HCT116 (cell line): ENCODE measurements around the gene CDCP2. TPM values are rescaled to one million over a fixed set of nuclear protein-coding genes. Genes with fewer than 3 reads are reported as not detected.
"Not testable (repeated sequence)": the region's sequence is repeated elsewhere in the genome, so short reads cannot be mapped to it uniquely, and the experiment has no call there.

Experiments
- ATAC-seq: fragments of 200-7000 bp; cut with Tn5 transposase; 2 replicates; pipeline ENCODE4 v1.9.1; 2020; ENCODE audit warnings: mild to moderate bottlenecking, moderate library complexity
- BruUV-seq: library from RNA; stranded (reverse); fragments of 400-500 nt; replicated peaks from 2 replicates; lab custom pipeline; 2021; lab: Mats Ljungman, UMichigan
- CTCF ChIA-PET: fragments of 300-600 bp; sonication (Branson Sonifier 250); formaldehyde crosslinking; loops from one replicate; lab custom pipeline; 2021; ENCODE audit warnings: antibody characterized with exemption; lab: Charles Lee
- POLR2A ChIA-PET: fragments of 300-600, 350-600 bp; sonication (Branson Sonifier 250); formaldehyde crosslinking; loops from one replicate; lab custom pipeline; 2021; ENCODE audit warnings: antibody characterized with exemption; lab: Charles Lee
- RAD21 ChIA-PET, 2 experiments: fragments of 300-600 bp; sonication (Branson Sonifier 250); formaldehyde crosslinking; loops; one replicate each; lab custom pipeline; 2023; ENCODE audit warnings: low total read pairs in 2 of 2; ENCODE audit not compliant: uncharacterized antibody in 2 of 2, unreplicated experiment in 2 of 2, low non-redundant PET in 1 of 2; lab: Charles Lee
- DNase-seq: peaks from one replicate; pipeline ENCODE4 v3.0.0-alpha.2; 2010; ENCODE audit warnings: low read depth, low spot score
- H2AFZ ChIP-seq: fragments of 200-600 bp; shearing (Covaris generic), sonication (generic); 2 replicates; pipeline ENCODE4 v1.6.1; 2017; ENCODE audit warnings: low read depth, mixed run types, mixed read lengths, antibody characterized with exemption, low read length; ENCODE audit not compliant: poor library complexity, severe bottlenecking
- H3K27ac ChIP-seq: 2 replicates; pipeline ENCODE4 v1.5.1; 2012; ENCODE audit warnings: low read depth, low read length
- H3K27me3 ChIP-seq: fragments of 200-600 bp; sonication (generic); 2 replicates; pipeline ENCODE4 v1.6.1; 2016; ENCODE audit warnings: mixed run types, low read length, mixed read lengths; ENCODE audit not compliant: insufficient read depth
- H3K36me3 ChIP-seq, 2 experiments: fragments of 200-500 bp in 1 of 2; fragments of 200-600 bp in 1 of 2; sonication (Bioruptor generic) in 1 of 2; sonication (generic) in 1 of 2; 2 replicates each; pipeline versions ENCODE4 v1.5.1 to v1.6.1; 2014 to 2016; ENCODE audit warnings: low read length in 2 of 2, inconsistent platforms in 1 of 2, mixed read lengths in 1 of 2, mixed run types in 1 of 2; ENCODE audit not compliant: insufficient read depth in 2 of 2, control insufficient read depth in 1 of 2
- H3K4me1 ChIP-seq, 2 experiments: fragments of 200-600 bp in 1 of 2; sonication (generic) in 1 of 2; 2 replicates each; pipeline versions ENCODE4 v1.5.1 to v1.6.1; 2012 to 2017; ENCODE audit warnings: low read length in 2 of 2, inconsistent platforms in 1 of 2, mild to moderate bottlenecking in 1 of 2, mixed read lengths in 1 of 2, mixed run types in 1 of 2, moderate library complexity in 1 of 2; ENCODE audit not compliant: insufficient read depth in 2 of 2, control insufficient read depth in 1 of 2
- H3K4me2 ChIP-seq: fragments of 200-600 bp; sonication (generic); 2 replicates; pipeline ENCODE4 v1.6.1; 2017; ENCODE audit warnings: mixed run types, low read length, mixed read lengths
- H3K4me3 ChIP-seq, 2 experiments: fragments of 200-600 bp in 1 of 2; sonication (generic) in 1 of 2; replicated peaks in 1 of 2; 2 replicates each; pipeline ENCODE4 v1.5.1; 2011 to 2016; ENCODE audit warnings: low read length in 2 of 2, control low read depth in 1 of 2, low read depth in 1 of 2, mild to moderate bottlenecking in 1 of 2, mixed read lengths in 1 of 2, mixed run types in 1 of 2
- H3K79me2 ChIP-seq: fragments of 200-600 bp; sonication (generic); 2 replicates; pipeline ENCODE4 v1.6.1; 2017; ENCODE audit warnings: mild to moderate bottlenecking, mixed run types, low read length, moderate library complexity, mixed read lengths; ENCODE audit not compliant: insufficient read depth
- H3K9ac ChIP-seq: fragments of 200-600 bp; sonication (generic); 2 replicates; pipeline ENCODE4 v1.6.1; 2016; ENCODE audit warnings: low read length, mixed read lengths
- H3K9me2 ChIP-seq: fragments of 200-600 bp; sonication (generic), shearing (Covaris generic); 2 replicates; pipeline ENCODE4 v1.6.1; 2017; ENCODE audit warnings: mixed run types, mild to moderate bottlenecking, moderate library complexity; ENCODE audit not compliant: insufficient read depth
- H3K9me3 ChIP-seq, 2 experiments: fragments of 200-500 bp in 1 of 2; fragments of 200-600 bp in 1 of 2; sonication (Bioruptor generic) in 1 of 2; sonication (generic) in 1 of 2; 2 replicates each; pipeline ENCODE4 v1.6.1; 2014 to 2017; ENCODE audit warnings: low read length in 2 of 2, mixed read lengths in 2 of 2, inconsistent platforms in 1 of 2, low read depth in 1 of 2, mild to moderate bottlenecking in 1 of 2, mixed run types in 1 of 2, moderate library complexity in 1 of 2; ENCODE audit not compliant: control insufficient read depth in 1 of 2, insufficient read depth in 1 of 2
- H4K20me1 ChIP-seq: fragments of 200-600 bp; sonication (generic), shearing (Covaris generic); 2 replicates; pipeline ENCODE4 v1.6.1; 2017; ENCODE audit warnings: mixed run types, mild to moderate bottlenecking, moderate library complexity; ENCODE audit not compliant: insufficient read depth
- ELF1 ChIP-seq: IDR thresholded peaks from 2 replicates; pipeline ENCODE4 v1.6.1; 2012; ENCODE audit warnings: low read depth, borderline replicate concordance
- JUND ChIP-seq: IDR thresholded peaks from 2 replicates; pipeline ENCODE4 v1.6.1; 2012
- SP1 ChIP-seq: IDR thresholded peaks from 2 replicates; pipeline ENCODE4 v1.6.1; 2012; ENCODE audit warnings: low read depth
- SRF ChIP-seq: IDR thresholded peaks from 2 replicates; pipeline ENCODE4 v1.6.1; 2012; ENCODE audit warnings: low read depth
- intact Hi-C: fragments of 100-400 bp; cut with micrococcal nuclease; formaldehyde crosslinking; loops from 2 replicates; pipeline ENCODE4 v1.10.0; 2022
- total RNA-seq: library from RNA; stranded (reverse); gene quantifications from one replicate; pipeline ENCODE4 v1.2.1, GENCODE V29; 2021; ENCODE audit not compliant: unreplicated experiment
- TF ChIP-seq, protein P1 (sequence below), 3 experiments: fragments of 200-600 bp in 1 of 3; sonication (generic) in 1 of 3; IDR thresholded peaks in 2 of 3; conservative IDR thresholded peaks in 1 of 3; 2 replicates each; pipeline ENCODE4 v1.5.1; 2012 to 2017; ENCODE audit warnings: low read depth in 2 of 3, low read length in 2 of 3, antibody characterized with exemption in 1 of 3, borderline replicate concordance in 1 of 3, control low read depth in 1 of 3, mild to moderate bottlenecking in 1 of 3, mixed read lengths in 1 of 3, mixed run types in 1 of 3, moderate library complexity in 1 of 3; ENCODE audit not compliant: insufficient read depth in 1 of 3

Gene CDCP2
- total RNA-seq, 1 experiment from 2014 or later = 0.22 TPM

DNA sequence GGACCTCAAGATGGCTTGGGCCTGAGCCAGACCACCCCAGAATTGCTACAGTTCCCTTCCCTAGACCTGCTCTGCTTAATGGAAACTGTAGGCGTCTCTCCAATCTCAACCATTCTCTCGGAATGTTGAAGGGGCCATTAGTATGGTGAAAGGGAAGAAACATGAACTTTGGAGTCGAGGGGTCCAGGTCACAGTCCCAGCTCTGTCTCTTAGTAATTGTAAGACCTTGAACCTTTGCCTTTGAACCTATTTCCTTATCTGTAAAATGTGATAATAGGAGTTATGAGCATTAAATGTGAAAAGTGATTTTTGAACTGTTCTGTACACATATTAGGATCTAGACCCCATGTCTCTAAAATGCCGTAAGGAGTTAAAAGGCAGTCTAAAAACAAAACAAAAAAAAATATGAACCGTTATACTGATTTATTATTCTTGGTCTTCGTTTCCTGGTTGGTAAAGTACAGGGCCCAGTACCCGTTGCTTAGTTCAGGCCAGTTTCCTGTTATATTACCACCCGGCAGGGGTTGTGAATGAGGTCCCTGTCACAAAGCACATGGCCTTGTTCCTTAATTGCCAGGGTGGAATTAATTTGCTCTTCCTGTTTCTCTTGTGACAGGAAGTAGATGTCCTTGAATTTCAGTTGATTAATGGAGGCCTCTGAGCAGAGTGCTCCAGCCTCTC, 57.1 kb downstream of the CDCP2 start:
- Histone ChIP-seq H4K20me1 (no peaks in the 10 kb centered on the region), H2AFZ (no peak overlapping the region), H3K4me1 (no peaks in the 10 kb centered on the region), H3K9me3 (no peaks in the 10 kb centered on the region), H3K27ac (no peak overlapping the region), H3K79me2 (no peaks in the 10 kb centered on the region), H3K9ac (no peak overlapping the region), H3K4me2 (no peak overlapping the region), H3K36me3 (no peaks in the 10 kb centered on the region; a peak in 1 of 4 replicates), H3K27me3 (no peaks in the 10 kb centered on the region), H3K9me2 (no peaks in the 10 kb centered on the region), H3K4me3 (no peak overlapping the region)
- no TSS peak for BruUV-seq
- TF ChIP-seq JUND = no peak
- no peak for TF ChIP-seq SP1
- TF ChIP-seq, protein P1, sequence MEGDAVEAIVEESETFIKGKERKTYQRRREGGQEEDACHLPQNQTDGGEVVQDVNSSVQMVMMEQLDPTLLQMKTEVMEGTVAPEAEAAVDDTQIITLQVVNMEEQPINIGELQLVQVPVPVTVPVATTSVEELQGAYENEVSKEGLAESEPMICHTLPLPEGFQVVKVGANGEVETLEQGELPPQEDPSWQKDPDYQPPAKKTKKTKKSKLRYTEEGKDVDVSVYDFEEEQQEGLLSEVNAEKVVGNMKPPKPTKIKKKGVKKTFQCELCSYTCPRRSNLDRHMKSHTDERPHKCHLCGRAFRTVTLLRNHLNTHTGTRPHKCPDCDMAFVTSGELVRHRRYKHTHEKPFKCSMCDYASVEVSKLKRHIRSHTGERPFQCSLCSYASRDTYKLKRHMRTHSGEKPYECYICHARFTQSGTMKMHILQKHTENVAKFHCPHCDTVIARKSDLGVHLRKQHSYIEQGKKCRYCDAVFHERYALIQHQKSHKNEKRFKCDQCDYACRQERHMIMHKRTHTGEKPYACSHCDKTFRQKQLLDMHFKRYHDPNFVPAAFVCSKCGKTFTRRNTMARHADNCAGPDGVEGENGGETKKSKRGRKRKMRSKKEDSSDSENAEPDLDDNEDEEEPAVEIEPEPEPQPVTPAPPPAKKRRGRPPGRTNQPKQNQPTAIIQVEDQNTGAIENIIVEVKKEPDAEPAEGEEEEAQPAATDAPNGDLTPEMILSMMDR (IDR thresholded peaks at IDR 0.05 in 2 of 3, conservative IDR thresholded peaks at IDR 0.05 in 1 of 3; ENCODE audit: borderline replicate concordance in 1 of 3, insufficient read depth in 1 of 3, low read depth in 2 of 3, low read length in 2 of 3) = no peak
- no peak for TF ChIP-seq ELF1
- no peak for TF ChIP-seq SRF
- POLR2A ChIA-PET = no interaction called here
- DNase-seq (no peak), ATAC-seq (no peak)
- intact Hi-C loops = no loop called here
- CTCF ChIA-PET = no interaction called here
- RAD21 ChIA-PET = no interaction called here

DNA sequence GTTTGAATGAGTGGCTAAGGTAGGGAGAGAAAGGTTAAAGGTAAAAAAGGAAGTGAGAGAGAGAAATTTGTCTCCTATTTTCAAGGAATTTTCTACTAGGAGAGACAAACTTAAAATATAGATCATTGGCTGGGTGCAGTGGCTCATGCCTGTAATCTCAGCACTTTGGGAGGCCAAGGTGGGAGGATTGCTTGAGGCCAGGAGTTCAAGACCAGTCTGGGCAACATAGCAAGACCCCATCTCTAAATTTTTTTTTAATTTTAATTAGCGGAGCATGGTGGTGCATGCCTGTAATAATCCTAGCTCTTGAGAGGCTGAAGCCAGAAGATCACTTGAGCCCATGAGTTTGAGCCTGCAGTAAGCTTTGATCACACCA, 58.1 kb downstream of the CDCP2 start:
- H3K27me3 ChIP-seq, H3K79me2 ChIP-seq, H3K4me3 ChIP-seq, intact Hi-C loops, H2AFZ ChIP-seq, ATAC-seq, BruUV-seq, H3K36me3 ChIP-seq, H3K4me2 ChIP-seq, H4K20me1 ChIP-seq, H3K9me2 ChIP-seq, H3K27ac ChIP-seq, H3K4me1 ChIP-seq, H3K9me3 ChIP-seq, DNase-seq, H3K9ac ChIP-seq, RAD21 ChIA-PET, POLR2A ChIA-PET, CTCF ChIA-PET: not testable (repeated sequence)
